Fibroblast of the conjunctiva (primary cell): ENCODE data around the gene CDC42BPA.

Source experiments
- DNase-seq: peaks from one replicate; pipeline ENCODE4 v3.0.0-alpha.2; 2010; ENCODE audit warnings: low read depth

Gene CDC42BPA

GRCh38 chr1:226993814-226994585 is 324.3 kb downstream of the CDC42BPA start:
- no peak for DNase-seq

GRCh38 chr1:226991920-226992319 is 326.4 kb downstream of the CDC42BPA start:
- DNase-seq, result no peak

- no peak for DNase-seq
Measured at GRCh38 chr1:226990133-226990716, 328.1 kb downstream of the CDC42BPA start.

GRCh38 chr1:226989085-226989920 is 329.0 kb downstream of the CDC42BPA start:
- DNase-seq, result no peak

- DNase-seq, result no peak
Measured at GRCh38 chr1:226988334-226988666, 330.0 kb downstream of the CDC42BPA start.

- DNase-seq, result no peak
Measured at GRCh38 chr1:226987623-226988333, 330.5 kb downstream of the CDC42BPA start.

- DNase-seq, result no peak
Measured at GRCh38 chr1:226987179-226987536, 331.1 kb downstream of the CDC42BPA start.

GRCh38 chr1:226986496-226987178 is 331.7 kb downstream of the CDC42BPA start:
- no peak for DNase-seq

GRCh38 chr1:226985839-226986463 is 332.3 kb downstream of the CDC42BPA start:
- DNase-seq, result no peak

- DNase-seq, result no peak
Measured at GRCh38 chr1:226985239-226985838, 333.0 kb downstream of the CDC42BPA start.

GRCh38 chr1:226984521-226985238 is 333.6 kb downstream of the CDC42BPA start:
- DNase-seq, result no peak

GRCh38 chr1:226983992-226984364 is 334.3 kb downstream of the CDC42BPA start:
- DNase-seq, result no peak

GRCh38 chr1:226983247-226983991 is 334.9 kb downstream of the CDC42BPA start:
- DNase-seq, result no peak

- no peak for DNase-seq
Measured at GRCh38 chr1:226982451-226983177, 335.7 kb downstream of the CDC42BPA start.

- DNase-seq, result no peak
Measured at GRCh38 chr1:226981838-226982237, 336.5 kb downstream of the CDC42BPA start.

GRCh38 chr1:226981386-226981817 is 336.9 kb downstream of the CDC42BPA start:
- DNase-seq, result no peak

GRCh38 chr1:226980565-226981385 is 337.5 kb downstream of the CDC42BPA start:
- DNase-seq, result no peak

- no peak for DNase-seq
Measured at GRCh38 chr1:226980122-226980560, 338.2 kb downstream of the CDC42BPA start.
